ENCODE results near the gene PNPLA6.

DNA sequence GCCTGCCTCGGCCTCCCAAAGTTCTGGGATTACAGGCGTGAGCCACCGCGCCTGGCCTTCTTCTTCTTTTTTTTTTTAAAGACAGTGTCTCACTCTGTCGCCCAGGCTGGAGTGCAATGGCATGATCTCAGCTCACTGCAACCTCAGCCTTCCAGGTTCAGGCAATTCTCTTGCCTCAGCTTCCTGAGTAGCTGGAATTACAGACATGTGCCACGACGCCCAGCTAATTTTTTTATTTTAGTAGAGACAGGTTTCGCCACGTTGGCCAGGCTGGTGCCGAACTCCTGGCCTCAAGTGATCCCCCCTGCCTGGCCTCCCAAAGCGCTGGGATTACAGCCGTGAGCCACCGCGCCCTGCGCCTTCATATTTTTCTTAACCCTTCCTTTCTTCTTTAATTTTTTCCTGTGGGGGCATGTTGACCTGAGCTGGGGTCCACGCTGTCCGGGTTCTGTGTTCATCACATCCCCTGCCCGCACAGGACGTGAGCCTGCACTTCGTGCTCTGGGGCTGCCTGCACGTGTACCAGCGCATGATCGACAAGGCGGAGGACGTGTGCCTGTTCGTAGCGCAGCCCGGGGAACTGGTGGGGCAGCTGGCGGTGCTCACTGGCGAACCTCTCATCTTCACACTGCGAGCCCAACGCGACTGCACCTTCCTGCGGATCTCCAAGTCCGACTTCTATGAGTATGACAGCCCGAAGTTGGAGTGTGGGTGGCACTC, 14.1 kb downstream of the PNPLA6 start:
- TF ChIP-seq CTCF (IDR thresholded peaks at IDR 0.05) (no peak), POLR2A (IDR thresholded peaks at IDR 0.05) (no peak)

Data from right lobe of liver (tissue), 4 donors.